Vagina (tissue), 2 donors: ENCODE measurements around the gene KCNN1. TPM values are rescaled to one million over a fixed set of nuclear protein-coding genes. Genes with fewer than 3 reads are reported as not detected.

Experiments
- DNase-seq, 2 donors: peaks; one replicate each; pipeline ENCODE4 v3.0.0-alpha.2; 2017; ENCODE audit errors: extremely low spot score in 2 of 2
- H3K27ac ChIP-seq: fragments of 200-600 bp; sonication (generic); one replicate; pipeline ENCODE4 v1.5.1; 2019
- H3K27me3 ChIP-seq: fragments of 200-600 bp; sonication (generic); one replicate; pipeline ENCODE4 v1.5.1; 2019
- H3K36me3 ChIP-seq, 2 donors: fragments of 200-600 bp; sonication (generic); one replicate each; pipeline ENCODE4 v1.5.1; 2017 to 2019
- H3K4me1 ChIP-seq: fragments of 200-600 bp; sonication (generic); one replicate; pipeline ENCODE4 v1.5.1; 2019
- H3K4me3 ChIP-seq, 2 donors: fragments of 200-600 bp; sonication (generic); 1 replicate in 1 of 2; 2 replicates in 1 of 2; pipeline ENCODE4 v1.5.1; 2016 to 2019
- H3K9me3 ChIP-seq: fragments of 200-600 bp; sonication (generic); one replicate; pipeline ENCODE4 v1.5.1; 2019
- CTCF ChIP-seq, 3 experiments: fragments of 450-650 bp in 2 of 3; fragments of 200-600 bp in 1 of 3; sonication (generic) in 1 of 3; IDR thresholded peaks; one replicate each; pipeline ENCODE4 v1.5.1; 2017 to 2019; ENCODE audit warnings: antibody characterized with exemption in 3 of 3, mild to moderate bottlenecking in 2 of 3, moderate library complexity in 2 of 3
- POLR2A ChIP-seq, 2 donors: fragments of 450-650 bp; IDR thresholded peaks; one replicate each; pipeline ENCODE4 v1.6.1; 2017; ENCODE audit warnings: antibody characterized with exemption in 2 of 2, mild to moderate bottlenecking in 2 of 2, moderate library complexity in 2 of 2
- POLR2AphosphoS5 ChIP-seq, 2 donors: sonication (generic); formaldehyde crosslinking; IDR thresholded peaks; one replicate each; pipeline ENCODE4 v1.9.0; 2017; ENCODE audit warnings: antibody characterized with exemption in 2 of 2, mild to moderate bottlenecking in 2 of 2, low read depth in 1 of 2; ENCODE audit not compliant: insufficient read depth in 1 of 2
- intact Hi-C: fragments of 100-400 bp; cut with DNase I; formaldehyde crosslinking; loops from one replicate; pipeline ENCODE4 v1.15.1; 2023
- total RNA-seq: library from RNA; depleted of rRNA; stranded (reverse); fragments of >200 nt; gene quantifications from one replicate; pipeline ENCODE4 v1.2.3, GENCODE V29; 2016

Gene KCNN1
- total RNA-seq, 1 donor from 2014 or later: 1.5 TPM

- Histone ChIP-seq H3K4me1 (peaks cover 53% of the 10 kb centered on the region), H3K4me3 (no peak overlapping the region), H3K36me3 (no peaks in the 10 kb centered on the region), H3K27ac (no peak overlapping the region), H3K9me3 (no peaks in the 10 kb centered on the region), H3K27me3 (peaks cover 18% of the 10 kb centered on the region)
- intact Hi-C loops: no loop called here
- DNase-seq: no peak
- TF ChIP-seq CTCF (IDR thresholded peaks at IDR 0.05): no peak
- no peak for TF ChIP-seq POLR2AphosphoS5 (IDR thresholded peaks at IDR 0.05; ENCODE audit: insufficient read depth in 1 of 2, low read depth in 1 of 2)
- no peak for TF ChIP-seq POLR2A (IDR thresholded peaks at IDR 0.05)
These were observed 15.5 kb upstream of the KCNN1 start for GRCh38 chr19:17951157-17951989.

- Histone ChIP-seq H3K4me3 (no peak overlapping the region), H3K9me3 (no peaks in the 10 kb centered on the region), H3K27me3 (peaks cover 18% of the 10 kb centered on the region), H3K27ac (no peak overlapping the region), H3K36me3 (no peaks in the 10 kb centered on the region), H3K4me1 (peaks cover 47% of the 10 kb centered on the region)
- intact Hi-C loops: no loop called here
- DNase-seq: no peak
- no peak for TF ChIP-seq POLR2AphosphoS5 (IDR thresholded peaks at IDR 0.05; ENCODE audit: insufficient read depth in 1 of 2, low read depth in 1 of 2)
- TF ChIP-seq POLR2A (IDR thresholded peaks at IDR 0.05): no peak
- TF ChIP-seq CTCF (IDR thresholded peaks at IDR 0.05): no peak
These were observed 14.6 kb upstream of the KCNN1 start for GRCh38 chr19:17951990-17952976.

DNA sequence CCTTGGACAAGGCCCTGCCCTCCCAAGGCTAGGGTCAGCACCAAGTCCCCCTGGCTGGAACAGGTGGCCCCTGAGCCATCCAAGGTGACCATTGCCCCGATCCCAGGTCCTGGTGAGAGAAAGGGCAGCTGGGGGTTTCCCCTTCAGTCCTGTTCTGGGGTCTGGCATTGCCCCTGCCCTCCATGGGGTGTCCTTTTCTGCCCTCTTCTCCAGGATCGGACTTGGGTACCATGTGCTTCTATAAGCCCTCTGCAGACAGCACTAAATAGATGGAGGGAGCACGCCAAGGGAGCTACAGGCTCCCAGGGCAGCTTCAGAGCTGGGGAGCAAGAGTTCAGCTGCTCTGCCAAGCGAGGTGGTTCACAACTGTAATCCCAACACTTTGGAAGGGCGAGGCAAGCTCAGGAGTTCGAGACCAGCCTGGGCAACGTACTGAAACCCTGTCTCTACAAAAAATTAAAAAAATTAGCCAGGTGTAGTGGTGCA lies 13.5 kb upstream of the KCNN1 start:
- TF ChIP-seq CTCF (IDR thresholded peaks at IDR 0.05) (no peak), POLR2AphosphoS5 (IDR thresholded peaks at IDR 0.05; ENCODE audit: insufficient read depth in 1 of 2, low read depth in 1 of 2) (no peak), POLR2A (IDR thresholded peaks at IDR 0.05) (no peak)
- Histone ChIP-seq H3K9me3 (no peaks in the 10 kb centered on the region), H3K4me1 (peaks cover 43% of the 10 kb centered on the region), H3K27me3 (peaks cover 18% of the 10 kb centered on the region), H3K27ac (no peak overlapping the region), H3K36me3 (no peaks in the 10 kb centered on the region), H3K4me3 (no peak overlapping the region)
- DNase-seq: no peak
- intact Hi-C loops: no loop called here

DNA sequence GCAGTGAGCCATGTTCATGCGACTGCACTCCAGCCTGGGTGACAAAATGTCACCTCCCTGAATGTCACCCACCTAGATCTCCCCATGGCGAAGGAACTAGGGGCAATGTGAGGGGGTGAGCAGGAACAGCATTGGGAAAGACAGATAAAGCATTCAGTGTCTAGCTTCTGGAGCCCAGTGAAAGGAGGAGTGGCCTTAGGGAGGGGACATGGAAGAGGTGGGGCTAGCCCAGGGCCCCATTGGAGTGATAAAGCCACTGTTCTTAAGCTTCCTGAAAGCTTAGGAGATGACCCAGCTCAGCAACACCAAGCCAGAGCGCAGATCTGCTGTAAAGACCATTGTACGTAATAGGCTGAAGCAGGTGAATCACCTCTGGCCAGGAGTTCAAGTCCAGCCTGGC lies 13.0 kb upstream of the KCNN1 start:
- TF ChIP-seq POLR2A (IDR thresholded peaks at IDR 0.05) (no peak), POLR2AphosphoS5 (IDR thresholded peaks at IDR 0.05; ENCODE audit: insufficient read depth in 1 of 2, low read depth in 1 of 2) (no peak), CTCF (IDR thresholded peaks at IDR 0.05) (no peak)
- no peaks in the 10 kb centered on the region for H3K9me3 ChIP-seq
- peaks cover 18% of the 10 kb centered on the region for H3K27me3 ChIP-seq
- no peaks in the 10 kb centered on the region for H3K36me3 ChIP-seq
- H3K4me3 ChIP-seq: no peak overlapping the region
- peaks cover 38% of the 10 kb centered on the region for H3K4me1 ChIP-seq
- intact Hi-C loops: no loop called here
- DNase-seq: no peak
- H3K27ac ChIP-seq: no peak overlapping the region
